Measurements from ENCODE around the gene RNF20.
"Not testable (repeated sequence)": the region's sequence is repeated elsewhere in the genome, so short reads cannot be mapped to it uniquely, and the experiment has no call there.

Gene RNF20, protein sequence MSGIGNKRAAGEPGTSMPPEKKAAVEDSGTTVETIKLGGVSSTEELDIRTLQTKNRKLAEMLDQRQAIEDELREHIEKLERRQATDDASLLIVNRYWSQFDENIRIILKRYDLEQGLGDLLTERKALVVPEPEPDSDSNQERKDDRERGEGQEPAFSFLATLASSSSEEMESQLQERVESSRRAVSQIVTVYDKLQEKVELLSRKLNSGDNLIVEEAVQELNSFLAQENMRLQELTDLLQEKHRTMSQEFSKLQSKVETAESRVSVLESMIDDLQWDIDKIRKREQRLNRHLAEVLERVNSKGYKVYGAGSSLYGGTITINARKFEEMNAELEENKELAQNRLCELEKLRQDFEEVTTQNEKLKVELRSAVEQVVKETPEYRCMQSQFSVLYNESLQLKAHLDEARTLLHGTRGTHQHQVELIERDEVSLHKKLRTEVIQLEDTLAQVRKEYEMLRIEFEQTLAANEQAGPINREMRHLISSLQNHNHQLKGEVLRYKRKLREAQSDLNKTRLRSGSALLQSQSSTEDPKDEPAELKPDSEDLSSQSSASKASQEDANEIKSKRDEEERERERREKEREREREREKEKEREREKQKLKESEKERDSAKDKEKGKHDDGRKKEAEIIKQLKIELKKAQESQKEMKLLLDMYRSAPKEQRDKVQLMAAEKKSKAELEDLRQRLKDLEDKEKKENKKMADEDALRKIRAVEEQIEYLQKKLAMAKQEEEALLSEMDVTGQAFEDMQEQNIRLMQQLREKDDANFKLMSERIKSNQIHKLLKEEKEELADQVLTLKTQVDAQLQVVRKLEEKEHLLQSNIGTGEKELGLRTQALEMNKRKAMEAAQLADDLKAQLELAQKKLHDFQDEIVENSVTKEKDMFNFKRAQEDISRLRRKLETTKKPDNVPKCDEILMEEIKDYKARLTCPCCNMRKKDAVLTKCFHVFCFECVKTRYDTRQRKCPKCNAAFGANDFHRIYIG

DNA sequence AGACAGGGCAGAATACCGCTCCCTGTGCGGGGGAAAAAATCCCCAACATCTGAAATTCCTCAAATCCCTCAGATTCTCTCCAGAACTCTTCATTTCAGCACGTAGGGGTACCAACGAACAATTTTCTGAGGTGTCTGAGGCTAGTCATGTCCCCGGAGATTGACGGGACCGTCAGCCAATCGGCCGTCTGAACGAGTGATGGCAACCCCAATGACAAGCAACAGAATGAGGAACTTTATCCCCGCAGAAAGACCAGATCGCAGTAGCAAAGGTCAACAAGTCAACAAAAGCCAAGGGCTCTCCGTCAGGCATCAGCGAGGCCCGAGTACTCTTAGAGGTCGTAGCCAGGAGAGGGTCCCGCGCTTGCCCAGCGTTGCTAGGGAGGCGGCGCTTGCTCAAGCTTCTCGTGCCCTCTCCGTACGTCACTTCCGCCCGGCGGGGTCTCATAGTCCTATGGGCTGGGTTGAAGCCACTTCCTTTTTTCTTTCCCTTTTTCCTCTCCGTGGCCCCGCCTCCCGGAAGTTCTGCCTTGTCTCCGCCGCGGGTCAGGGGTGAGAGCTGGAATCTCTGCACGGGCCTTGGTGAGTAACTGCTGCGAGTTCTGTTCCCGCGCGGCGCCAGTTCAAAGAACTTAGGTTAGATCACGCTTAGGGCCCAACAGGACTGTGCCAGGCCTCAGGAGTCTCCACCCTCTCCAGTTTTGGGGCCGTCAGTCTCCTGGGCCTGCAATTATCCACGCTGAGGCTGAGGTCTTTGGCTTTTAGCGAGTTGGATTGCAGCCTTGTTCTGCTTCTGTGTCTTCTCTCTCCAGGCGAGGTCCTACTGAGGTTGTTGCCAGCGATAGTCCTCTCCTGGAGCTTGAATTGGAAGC, at the start of gene RNF20:
Gene RNF20, plus strand, starts transcription at position 520 of the 871 bp plus-strand sequence. CDS start 1,571 bp downstream, outside the sequence.
- DNase-seq: peak; percentile 90

DNA sequence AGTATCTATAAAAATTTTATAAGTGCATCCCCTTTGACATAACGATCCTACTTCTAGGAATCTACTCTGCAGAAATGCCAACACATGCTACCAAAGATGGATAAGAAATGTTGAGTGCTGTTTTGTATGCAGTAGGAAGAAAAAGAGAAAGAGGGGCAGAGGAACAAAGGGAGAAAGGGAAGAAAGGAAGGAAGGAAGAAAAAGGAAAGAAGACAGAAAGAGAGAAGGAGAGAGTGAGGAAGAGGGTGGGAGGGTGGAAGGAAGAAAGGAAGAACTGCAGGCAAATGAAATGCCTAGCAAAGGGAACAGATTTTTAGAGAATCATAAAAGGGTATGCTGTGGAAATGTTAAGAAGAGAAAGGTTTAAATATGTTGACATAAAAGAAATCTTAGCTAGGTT, 49.6 kb upstream of the RNF20 start:
- DNase-seq: no peak

DNA sequence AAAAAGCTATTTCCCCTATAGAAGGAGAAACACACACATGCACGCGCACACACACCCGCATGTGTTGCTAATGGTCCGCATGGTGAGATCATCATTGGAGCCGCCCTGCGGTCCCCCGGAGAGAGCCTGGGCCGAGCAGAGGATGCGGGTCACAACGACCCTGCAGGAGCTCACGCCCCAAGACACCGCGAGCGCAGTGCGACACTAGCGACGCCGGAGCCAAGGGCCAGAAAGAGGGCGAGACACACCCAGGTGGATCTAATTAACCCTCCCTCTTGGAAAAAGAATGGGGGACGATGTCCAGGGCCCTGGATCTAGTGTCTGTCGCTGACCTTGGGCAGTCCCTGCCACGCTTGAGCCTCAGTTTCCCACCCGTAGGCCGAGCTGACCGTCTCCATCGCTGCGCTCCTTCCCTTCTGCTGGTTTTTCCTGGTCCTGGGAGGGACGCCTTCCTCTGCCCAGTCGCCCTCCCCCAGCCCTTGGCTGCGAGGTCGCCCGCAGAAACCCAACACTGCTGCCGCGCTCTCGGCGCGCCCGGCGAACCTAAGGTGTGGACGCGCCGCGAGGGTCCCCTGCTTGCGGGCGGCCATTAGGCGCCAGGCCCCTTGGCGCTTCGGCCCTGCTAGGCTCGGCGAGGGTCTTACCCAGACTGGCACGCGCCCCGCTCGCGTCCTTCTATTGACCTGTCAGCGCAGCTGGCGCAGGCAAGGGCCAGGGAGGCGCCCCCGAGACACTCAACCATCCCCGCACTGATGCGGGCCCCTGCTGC, 47.5 kb upstream of the RNF20 start:
- peak; percentile 49 for DNase-seq

DNA sequence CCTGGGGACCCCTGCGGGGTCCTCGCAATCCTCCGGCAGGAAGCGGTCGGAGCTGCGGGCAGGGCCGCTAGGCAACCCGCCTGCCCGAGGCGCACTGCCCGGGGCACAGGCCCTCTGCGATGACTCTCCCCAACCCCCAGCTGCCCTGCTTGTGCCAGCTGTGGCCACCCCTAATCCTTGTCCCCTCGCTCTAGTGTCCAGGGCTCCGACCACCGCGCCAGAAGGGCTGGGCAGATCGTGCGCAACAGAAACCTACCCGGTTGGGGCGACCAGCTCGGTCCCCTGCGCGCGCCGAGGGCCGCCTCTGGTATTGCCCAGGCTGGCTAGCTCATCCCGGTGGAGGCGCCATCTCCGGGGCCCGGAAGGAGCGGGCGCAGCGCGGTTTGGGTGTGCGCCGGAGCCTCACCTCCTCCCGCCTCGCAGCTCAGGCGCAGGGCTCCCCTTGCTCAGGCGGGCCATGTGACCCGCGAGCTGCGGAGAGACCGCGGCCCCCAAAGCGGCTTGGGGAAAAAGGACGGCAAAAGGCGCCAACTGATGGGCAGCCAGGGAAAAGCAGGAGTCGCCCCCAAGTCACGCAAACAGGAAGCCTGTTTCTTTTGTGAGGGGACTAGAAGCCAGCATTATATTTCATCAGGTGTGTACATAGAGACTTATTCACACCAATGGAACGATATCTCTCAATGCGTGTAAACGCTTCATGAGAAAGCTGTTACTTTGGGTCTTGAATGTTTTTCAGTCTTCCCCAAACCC, 46.8 kb upstream of the RNF20 start:
- DNase-seq: peak; percentile 50

DNA sequence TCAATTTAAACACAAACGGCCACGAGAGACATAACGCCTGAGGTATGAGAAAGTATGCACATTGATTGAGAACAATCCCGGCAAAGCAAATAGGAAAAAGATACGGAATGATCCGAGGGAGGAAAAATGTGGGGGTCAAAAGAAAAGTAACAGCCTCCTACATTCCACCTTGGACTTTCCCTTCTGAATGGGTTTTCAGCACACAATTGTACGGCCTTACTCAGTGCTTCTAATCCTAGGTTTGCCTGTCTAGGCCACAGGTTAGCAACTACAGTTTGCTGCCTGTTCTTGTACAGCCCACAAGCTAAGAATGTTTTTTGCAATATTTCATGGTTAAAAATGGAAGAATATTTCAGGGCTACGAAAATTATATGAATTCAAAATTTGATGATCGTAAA, 46.2 kb upstream of the RNF20 start:
- no peak for DNase-seq

DNA sequence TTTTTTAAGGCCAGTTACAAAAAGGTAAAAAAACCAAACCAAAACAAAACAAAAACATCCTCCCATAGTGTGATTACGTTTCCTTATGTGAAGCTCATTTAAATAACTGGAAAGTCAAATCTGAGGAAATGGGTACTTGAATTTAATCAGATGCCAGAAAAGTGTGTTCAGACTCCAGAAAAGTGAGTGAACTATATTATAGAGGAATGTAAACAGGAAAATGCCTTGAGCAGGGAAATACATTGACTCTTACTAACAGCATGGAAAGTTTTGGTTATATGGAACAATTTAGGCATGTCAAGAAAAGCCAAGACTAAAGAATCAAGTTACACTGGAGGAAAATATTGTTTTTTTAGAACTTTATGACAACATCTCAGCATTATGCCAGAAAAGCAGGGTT, 37.8 kb upstream of the RNF20 start:
- no peak for DNase-seq

DNA sequence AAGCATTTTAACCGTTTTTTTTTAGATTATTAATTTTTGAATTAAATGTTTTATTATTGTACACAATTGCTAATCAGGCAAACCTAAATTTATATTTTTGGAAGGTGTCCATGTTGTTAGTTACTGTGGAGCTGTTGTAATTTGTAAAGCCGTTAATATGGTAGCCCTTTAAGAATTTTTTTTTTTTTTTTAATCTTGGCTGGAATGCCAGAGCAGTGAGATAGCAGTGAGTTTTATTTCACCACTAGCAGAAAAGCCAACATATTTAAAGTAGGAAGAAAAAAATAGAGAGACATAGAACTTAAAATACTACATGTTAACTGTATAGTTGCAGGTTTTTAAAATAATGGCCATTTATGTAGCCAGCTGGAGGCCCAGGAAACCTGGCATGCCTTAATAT, 35.3 kb upstream of the RNF20 start:
- no peak for DNase-seq

DNA sequence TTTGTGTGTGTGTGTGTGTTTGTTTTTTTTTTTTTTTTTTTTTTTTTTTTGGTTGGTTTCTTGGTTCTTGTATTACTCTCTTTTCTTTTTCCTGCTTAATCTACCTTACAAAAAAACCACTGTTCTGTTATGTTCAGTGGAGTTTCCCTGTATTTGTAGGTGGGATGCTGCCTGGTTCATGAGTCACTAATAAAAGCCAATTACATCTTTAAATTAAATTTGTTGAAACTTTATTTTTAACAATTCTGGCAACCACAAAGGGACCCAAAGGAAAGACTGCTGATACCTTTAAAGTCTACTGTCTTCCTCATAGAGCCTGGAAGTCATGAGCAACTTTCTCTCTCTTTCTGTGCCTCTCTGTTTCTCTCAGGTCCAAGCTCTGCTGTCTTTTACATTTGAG, 29.5 kb upstream of the RNF20 start:
- DNase-seq: no peak

DNA sequence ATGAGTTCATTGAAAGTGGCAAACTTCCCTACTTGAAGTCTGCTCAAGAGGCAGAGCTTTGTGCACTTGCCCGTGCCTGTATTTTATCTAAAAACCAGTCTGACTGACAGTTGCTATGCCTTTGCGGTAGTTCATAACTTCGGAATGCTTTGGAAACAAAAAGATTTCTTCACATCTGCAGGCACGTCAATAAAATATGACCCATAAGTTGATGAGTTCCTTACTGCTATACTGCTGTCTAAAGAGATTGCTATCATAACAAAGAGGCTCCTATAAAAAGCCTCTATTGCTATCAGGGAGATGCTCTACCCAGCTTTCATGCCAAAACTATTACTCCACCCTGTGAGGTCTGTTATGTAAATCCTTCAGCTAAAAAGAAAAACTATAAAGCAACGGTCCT, 25.4 kb upstream of the RNF20 start:
- DNase-seq: no peak

DNA sequence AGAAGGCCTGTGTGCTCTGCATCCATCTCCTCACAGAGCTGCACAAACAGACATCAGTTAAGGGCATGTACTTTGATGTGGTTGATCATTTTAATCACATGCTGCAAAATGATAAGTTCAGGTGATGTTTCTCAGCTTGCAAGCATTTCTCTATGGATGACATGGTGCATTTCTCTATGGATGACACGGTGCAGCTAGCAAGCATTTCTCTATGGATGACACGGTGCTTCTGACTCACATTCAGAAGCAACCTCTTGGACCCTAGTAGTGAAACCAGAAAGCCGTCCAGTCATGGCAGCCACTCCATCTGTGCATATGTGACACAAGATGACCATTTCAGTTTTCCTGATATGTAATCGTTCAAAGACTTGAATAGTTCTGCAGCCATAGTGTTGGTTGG, 24.1 kb upstream of the RNF20 start:
- no peak for DNase-seq

DNA sequence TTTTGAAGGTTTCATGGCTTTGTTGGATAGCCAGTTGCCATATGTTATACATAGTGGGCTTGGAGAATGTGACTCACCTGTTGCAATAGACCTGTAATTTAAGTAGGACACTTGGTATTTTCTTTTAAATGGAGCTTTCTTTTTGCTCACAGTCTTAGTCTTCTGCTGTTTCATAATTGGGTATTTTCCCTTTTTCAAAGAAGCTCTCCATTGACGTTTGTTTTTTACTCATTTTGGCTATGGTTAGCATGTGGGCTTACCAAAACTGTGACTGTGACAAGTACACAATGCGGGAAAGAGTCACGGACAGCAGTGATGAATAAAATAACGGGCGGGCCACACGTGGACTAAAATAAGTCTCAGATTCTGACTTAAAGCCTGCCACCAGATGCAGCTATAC, 23.2 kb upstream of the RNF20 start:
- no peak for DNase-seq

DNA sequence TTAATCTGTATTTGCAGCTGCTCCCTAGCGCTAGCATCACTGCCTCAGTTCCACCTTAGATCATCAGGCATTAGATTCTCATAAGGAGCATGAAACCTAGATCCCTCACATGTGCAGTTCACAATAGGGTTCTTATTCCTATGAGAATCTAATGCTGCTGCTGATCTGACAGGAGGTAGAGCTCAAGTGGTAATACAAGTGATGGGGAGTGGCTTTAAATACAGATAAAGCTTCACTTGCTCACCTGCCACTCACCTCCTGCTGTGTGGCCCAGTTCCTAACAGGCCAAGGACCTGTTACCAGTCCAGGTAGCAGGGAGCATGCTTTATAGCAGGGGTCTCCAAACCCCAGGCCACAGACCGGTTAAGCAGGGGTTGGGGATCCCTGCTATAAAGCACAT, 22.6 kb upstream of the RNF20 start:
- DNase-seq: no peak

DNA sequence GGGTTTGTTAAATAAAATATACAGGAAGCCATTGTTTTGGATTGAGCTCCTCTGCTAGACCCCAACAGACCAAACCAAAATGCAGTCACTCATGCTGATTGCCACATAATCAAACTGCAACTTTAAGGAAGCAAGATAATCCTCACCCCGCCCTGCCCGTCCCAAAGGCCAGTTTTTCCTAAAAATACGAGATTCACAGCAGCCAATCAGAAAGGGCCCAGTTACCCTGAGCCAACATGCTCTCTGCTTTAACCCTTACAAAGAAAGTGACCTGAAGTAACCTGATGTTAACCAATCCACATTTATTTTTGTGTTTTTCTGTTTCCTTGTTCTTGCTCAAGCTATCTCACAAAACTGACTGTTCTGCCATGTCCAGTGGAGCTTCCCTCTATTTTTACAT, 21.5 kb upstream of the RNF20 start:
- no peak for DNase-seq

DNA sequence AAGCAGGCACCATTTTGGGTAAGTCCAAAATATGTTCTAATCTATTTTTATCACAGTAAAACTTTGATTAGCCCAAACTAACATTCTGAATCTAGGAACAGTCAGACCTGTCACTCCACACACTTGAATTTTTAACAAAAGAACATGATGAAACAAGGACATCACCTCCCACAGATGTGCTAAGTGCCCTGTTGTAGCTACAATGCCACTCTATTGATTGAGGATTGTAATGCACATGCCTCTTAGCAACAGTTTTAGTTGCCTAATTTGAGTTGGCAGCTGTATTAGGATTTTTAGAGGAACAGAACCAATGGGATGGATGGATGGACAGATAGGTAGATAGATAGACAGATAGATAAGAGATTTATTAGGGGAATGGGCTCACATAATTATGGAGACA, 20.3 kb upstream of the RNF20 start:
- no peak for DNase-seq

DNA sequence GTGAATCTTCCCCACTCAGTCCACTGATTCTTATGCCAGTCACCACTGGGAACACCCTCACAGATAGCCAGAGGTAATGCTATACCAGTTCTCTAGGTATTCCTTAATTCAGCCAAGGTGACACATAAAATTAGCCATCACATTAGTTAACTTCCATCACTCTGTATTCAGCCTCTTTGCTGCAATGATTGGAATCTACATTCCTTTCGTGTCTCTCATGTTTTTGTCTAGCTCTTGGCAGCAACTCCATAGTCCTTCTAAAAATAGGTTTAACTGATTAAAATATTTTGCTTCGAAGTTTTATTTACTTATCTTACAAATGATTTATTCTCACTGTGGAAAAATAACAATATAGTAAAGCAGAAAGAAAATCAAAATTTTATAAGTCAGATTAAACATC, 19.6 kb upstream of the RNF20 start:
- DNase-seq: no peak

DNA sequence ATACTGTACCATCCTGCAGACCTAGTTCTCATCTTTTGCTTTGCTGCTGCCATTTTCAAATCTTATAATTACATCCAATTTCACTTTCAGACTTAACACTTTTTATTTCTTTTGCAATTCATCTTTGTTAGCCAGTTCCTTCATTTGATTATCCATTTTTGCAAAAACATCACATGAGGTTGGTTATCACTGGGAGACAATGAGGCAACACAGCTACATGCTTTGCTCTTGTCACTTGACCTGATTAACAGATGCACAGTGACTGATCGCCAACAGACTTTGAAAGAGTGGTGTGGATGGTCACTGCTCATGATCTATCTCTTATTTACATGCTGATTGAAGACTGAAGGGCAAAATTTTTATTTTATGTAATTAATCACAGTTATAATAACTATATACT, 17.0 kb upstream of the RNF20 start:
- DNase-seq: no peak

DNA sequence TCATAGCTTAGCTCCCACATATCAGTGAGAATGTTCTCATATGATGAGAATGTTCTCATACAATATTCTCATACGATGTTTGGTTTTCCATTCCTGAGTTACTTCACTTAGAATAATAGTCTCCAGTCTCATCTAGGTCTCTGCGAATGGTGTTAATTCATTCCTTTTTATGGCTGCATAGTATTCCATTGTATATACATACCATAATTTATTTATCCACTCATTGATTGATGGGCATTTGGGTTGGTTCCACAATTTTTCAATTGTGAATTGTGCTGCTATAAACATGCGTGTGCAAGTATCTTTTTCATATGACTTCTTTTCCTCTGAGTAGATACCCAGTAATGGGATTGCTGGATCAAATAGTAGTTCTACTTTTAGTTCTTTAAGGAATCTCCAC, 15.2 kb upstream of the RNF20 start:
- DNase-seq: not testable (repeated sequence)

DNA sequence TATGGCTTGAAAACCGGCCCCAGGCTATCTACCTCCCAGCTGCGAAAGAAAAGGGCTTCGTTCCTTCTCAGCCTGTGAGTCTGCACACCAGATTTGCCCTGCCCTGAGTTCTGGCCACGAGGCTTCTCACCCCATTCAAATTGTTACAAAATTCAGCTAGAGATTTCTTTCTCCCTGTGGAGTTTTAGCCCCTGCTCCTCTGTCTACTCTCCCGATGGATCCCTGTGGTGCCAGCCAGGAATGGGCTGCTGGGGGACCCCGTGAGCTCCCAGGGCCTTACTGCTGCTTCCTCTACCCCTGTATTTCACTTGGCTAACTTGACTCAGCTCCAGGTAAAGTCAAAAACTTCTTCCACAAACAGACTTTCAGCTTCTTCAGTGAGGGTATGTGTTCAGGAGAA, 9.3 kb upstream of the RNF20 start:
- DNase-seq: no peak

DNA sequence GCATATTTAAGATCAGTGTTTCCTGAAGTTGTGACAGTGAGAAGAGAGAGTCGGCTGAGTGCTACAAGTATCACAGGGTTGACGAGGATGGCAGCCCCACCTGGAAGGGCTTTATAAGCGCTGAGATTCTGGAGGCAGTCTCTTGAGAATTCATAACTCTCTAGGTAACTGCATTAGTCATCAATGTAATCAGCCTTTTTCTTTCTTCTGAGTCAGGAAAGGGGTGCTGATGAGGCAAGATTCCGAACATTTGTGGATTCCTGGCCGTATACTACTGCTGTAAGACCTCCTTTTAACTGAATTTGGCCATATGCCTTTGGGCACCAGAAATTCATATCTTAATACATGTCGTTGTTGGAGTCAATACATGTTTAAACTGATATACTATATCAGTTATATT, 6.6 kb upstream of the RNF20 start:
- DNase-seq: no peak

DNA sequence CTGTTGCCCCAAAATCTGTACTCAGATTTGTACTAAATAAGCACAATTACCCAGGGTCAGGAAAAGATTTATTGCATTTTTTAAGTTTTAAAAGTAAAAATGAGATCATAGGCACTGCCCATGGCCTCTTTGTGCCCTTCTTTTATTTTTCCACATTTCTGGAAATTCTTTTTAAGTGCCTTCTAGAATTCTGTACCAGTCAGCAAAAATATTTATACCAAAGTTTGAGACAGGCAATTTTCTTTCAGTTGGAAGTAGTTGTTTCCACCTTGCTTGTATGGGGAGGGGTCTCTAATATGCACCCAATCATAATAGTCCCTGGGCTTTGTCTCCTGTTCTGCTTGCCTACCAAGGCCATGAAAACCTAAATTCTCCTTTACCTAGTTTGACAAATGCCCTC, 5.6 kb upstream of the RNF20 start:
- no peak for DNase-seq

DNA sequence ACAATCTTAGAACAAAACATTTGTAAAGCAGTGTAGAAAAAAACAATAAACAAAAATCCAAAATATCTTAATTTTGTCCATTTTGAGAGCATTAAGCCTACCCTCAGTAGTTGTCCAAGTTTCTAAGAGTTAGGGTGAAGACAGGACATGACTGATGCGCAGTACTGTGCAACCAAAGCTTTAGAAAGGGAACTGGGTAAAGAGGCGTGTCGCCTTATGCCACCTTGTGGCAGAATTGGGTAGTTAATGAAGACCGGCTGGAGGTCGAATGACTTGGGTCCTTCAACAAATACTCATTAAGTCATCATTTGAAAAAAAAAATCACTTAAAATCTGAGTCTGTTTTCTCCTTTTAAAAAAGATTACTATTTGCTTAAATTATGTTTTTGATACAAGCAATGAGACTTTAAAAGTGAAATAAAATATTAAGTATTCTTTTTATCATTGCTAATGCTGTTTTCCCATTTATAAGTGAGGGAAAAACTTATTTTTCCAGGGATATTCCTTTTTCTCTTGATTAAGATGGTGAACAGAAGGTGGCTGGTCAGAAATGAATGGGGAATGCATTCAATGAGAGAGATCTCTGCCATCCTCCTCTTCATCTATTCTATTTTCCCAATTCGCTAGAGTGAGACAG, 3.5 kb upstream of the RNF20 start:
- DNase-seq: peak; percentile 41
